ENCODE data around the gene ZDHHC7.

The ZDHHC7 gene

GRCh38 chr16:84989749-84990620 lies 21.4 kb downstream of the ZDHHC7 start:
- TF ChIP-seq, protein P1, sequence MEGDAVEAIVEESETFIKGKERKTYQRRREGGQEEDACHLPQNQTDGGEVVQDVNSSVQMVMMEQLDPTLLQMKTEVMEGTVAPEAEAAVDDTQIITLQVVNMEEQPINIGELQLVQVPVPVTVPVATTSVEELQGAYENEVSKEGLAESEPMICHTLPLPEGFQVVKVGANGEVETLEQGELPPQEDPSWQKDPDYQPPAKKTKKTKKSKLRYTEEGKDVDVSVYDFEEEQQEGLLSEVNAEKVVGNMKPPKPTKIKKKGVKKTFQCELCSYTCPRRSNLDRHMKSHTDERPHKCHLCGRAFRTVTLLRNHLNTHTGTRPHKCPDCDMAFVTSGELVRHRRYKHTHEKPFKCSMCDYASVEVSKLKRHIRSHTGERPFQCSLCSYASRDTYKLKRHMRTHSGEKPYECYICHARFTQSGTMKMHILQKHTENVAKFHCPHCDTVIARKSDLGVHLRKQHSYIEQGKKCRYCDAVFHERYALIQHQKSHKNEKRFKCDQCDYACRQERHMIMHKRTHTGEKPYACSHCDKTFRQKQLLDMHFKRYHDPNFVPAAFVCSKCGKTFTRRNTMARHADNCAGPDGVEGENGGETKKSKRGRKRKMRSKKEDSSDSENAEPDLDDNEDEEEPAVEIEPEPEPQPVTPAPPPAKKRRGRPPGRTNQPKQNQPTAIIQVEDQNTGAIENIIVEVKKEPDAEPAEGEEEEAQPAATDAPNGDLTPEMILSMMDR (conservative IDR thresholded peaks at IDR 0.05) = no peak
- H3K27ac ChIP-seq = no peak overlapping the region

DNA sequence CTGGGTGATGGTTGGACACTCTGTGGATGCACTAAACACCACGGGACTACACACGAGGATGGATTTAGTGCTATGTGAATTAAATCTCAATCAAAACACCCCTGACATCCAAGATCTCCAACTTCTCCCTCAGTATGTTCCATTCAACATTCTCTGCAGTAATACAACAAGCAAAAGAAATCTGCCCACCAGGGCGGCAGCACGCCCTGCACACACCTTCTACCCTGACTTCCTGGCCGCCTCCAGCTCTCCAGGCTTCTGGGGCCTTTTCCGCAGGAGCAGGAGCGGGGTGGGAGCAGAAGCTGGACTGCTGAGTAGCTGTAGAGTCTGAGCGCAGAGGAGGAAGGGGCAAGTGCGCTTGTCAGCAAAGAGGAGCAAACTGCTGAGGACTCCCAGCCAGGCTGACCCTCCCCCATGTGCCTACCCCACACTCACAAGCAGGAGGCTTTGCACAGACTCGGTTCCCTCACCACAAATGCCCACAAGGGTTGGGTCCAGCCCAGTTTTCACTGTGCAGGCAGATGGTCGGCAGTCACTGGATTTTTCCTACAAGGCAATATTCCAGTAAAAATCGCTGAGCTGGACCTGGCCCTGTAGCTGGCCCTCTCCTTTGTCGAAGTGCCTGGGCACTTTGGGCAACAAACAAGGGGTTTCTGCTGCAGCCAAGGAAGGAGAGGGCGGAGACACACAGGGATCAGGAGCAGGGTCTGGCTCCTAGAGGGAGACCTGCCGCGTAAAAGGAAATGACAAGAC lies 22.8 kb downstream of the ZDHHC7 start:
- no peak overlapping the region for H3K27ac ChIP-seq
- TF ChIP-seq, protein P1 (conservative IDR thresholded peaks at IDR 0.05) = no peak; the same call in 1 of the 2 replicates

DNA sequence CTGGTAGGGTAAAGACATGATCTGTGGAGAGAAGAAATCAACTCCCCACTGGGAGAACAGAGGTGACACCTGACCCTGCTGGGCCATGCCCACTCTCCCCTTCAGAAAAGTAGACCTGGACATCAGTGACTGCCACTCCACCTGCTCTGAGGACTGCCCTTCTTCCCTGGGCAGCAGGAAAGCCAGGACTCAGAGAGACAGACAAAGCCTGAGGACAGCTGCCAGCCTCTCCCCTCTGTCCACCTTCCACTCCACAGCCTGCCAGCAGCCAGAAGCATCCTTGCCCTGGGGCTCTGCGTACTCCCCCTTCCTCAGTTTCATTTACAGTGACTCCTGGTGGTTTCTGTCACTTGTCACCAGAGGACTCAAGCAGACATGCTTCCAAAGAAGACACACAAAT lies 24.5 kb downstream of the ZDHHC7 start:
- H3K27ac ChIP-seq = no peak overlapping the region
- TF ChIP-seq, protein P1 (conservative IDR thresholded peaks at IDR 0.05) = no peak

GRCh38 chr16:84986102-84986501 lies 25.2 kb downstream of the ZDHHC7 start:
- TF ChIP-seq, protein P1 (conservative IDR thresholded peaks at IDR 0.05) = no peak
- H3K27ac ChIP-seq = no peak overlapping the region

GRCh38 chr16:84985079-84986065 lies 26.0 kb downstream of the ZDHHC7 start:
- H3K27ac ChIP-seq = no peak overlapping the region
- TF ChIP-seq, protein P1 (conservative IDR thresholded peaks at IDR 0.05) = no peak

- no peak overlapping the region for H3K27ac ChIP-seq
- TF ChIP-seq, protein P1 (conservative IDR thresholded peaks at IDR 0.05) = no peak
These were observed 28.9 kb downstream of the ZDHHC7 start for GRCh38 chr16:84982434-84982833.
